AG04449 (cell line): ENCODE data around the gene SOBP.
"Not testable (repeated sequence)": the region's sequence is repeated elsewhere in the genome, so short reads cannot be mapped to it uniquely, and the experiment has no call there.

Experiments
- CTCF ChIA-PET: fragments of 350-600 bp; formaldehyde crosslinking; extraction: SDS; loops from one replicate; lab custom pipeline; 2021; ENCODE audit warnings: antibody characterized with exemption; lab: Yijun Ruan, JAX
- POLR2A ChIA-PET: fragments of 400-600, 350-600 bp; formaldehyde crosslinking; extraction: SDS; loops from one replicate; lab custom pipeline; 2020; ENCODE audit warnings: antibody characterized with exemption, inconsistent platforms; lab: Yijun Ruan, JAX
- DNase-seq: peaks from one replicate; pipeline ENCODE4 v3.0.0-alpha.2; 2010; ENCODE audit warnings: low read depth, low spot score
- H3K4me3 ChIP-seq: 2 replicates; pipeline ENCODE4 v1.5.1; 2011; ENCODE audit warnings: low read depth, mild to moderate bottlenecking, control low read depth, low read length
- TF ChIP-seq, protein P1 (sequence below): IDR thresholded peaks from one replicate; pipeline ENCODE4 v1.5.1; 2011; ENCODE audit warnings: mild to moderate bottlenecking, moderate library complexity, low read length, control low read depth, inconsistent platforms; ENCODE audit not compliant: insufficient read depth; ENCODE audit errors: missing control alignments

The SOBP gene

DNA sequence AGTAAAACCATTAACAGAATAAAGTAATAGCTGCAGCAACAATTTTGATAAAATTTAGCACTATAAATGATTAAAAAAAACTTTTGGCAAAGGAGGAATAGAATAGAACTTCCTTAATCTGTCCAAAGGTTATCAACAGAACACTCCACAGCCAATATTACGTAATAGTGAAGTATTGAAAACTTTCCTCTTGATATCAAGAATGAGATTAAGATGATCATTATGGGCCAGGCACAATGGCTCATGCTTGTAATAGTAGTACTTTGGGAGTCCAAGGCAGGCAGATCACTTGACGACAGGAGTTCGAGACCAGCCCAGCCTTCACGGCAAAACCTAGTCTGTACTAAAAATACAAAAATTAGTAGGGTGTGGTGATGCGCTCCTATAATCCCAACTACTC lies 26.0 kb downstream of the SOBP start:
- no peak overlapping the region for H3K4me3 ChIP-seq
- TF ChIP-seq, protein P1, sequence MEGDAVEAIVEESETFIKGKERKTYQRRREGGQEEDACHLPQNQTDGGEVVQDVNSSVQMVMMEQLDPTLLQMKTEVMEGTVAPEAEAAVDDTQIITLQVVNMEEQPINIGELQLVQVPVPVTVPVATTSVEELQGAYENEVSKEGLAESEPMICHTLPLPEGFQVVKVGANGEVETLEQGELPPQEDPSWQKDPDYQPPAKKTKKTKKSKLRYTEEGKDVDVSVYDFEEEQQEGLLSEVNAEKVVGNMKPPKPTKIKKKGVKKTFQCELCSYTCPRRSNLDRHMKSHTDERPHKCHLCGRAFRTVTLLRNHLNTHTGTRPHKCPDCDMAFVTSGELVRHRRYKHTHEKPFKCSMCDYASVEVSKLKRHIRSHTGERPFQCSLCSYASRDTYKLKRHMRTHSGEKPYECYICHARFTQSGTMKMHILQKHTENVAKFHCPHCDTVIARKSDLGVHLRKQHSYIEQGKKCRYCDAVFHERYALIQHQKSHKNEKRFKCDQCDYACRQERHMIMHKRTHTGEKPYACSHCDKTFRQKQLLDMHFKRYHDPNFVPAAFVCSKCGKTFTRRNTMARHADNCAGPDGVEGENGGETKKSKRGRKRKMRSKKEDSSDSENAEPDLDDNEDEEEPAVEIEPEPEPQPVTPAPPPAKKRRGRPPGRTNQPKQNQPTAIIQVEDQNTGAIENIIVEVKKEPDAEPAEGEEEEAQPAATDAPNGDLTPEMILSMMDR, result no peak
- no peak for DNase-seq
- POLR2A ChIA-PET, result no interaction called here
- CTCF ChIA-PET, result no interaction called here

DNA sequence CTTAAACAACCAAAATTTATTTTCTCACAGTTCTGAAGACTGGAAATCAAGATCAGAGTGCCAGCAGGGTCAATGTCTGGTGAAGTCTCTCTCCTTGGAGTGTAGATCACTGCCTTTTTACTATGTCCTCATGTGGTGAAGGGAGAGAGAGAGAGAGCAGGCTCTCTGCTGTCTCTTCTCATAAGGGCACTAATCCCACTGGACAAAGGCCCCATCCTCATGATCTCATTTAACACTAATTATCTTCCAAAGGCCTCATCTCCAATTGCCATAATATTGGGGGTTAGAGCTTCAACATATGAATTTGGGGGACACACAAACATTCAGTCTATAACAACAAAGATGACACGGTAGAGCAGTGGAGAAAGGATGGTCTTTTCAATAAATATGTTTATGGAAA lies 27.4 kb downstream of the SOBP start:
- ChIA-PET POLR2A (no interaction called here), CTCF (no interaction called here)
- TF ChIP-seq, protein P1, result no peak
- no peak for DNase-seq
- H3K4me3 ChIP-seq, result no peak overlapping the region

DNA sequence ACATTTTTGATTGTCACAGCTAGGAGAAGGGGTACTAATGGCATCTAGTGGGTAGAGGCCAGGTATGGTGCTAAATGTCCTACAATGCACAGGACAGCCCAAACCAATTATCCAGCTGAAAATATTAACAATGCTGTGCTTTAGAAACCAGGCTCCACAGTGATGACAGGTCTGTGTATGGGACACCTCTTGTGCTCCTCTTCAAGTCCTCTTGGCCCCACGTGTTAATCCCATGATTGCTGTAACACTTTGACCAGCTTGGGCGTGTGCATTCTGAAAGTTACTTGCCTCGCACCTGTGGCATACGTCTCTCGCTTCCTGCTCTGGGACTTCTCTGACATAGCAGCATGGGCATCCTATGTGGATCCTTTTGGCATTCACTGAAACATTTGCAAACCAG lies 29.3 kb downstream of the SOBP start:
- POLR2A ChIA-PET, H3K4me3 ChIP-seq, CTCF ChIA-PET, DNase-seq: not testable (repeated sequence)

DNA sequence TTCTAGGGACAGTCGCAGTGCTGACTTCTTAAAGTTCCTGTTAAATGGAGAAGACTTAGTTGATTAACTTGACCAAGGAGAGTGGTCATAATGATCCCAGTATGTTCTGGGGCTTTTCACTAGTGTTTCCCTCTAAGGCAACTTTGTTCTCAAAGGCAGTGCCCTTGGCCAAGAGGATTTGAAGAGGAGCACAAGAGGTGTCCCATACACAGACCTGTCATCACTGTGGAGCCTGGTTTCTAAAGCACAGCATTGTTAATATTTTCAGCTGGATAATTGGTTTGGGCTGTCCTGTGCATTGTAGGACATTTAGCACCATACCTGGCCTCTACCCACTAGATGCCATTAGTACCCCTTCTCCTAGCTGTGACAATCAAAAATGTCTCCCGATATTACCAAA lies 30.8 kb downstream of the SOBP start:
- POLR2A ChIA-PET, result not testable (repeated sequence)

DNA sequence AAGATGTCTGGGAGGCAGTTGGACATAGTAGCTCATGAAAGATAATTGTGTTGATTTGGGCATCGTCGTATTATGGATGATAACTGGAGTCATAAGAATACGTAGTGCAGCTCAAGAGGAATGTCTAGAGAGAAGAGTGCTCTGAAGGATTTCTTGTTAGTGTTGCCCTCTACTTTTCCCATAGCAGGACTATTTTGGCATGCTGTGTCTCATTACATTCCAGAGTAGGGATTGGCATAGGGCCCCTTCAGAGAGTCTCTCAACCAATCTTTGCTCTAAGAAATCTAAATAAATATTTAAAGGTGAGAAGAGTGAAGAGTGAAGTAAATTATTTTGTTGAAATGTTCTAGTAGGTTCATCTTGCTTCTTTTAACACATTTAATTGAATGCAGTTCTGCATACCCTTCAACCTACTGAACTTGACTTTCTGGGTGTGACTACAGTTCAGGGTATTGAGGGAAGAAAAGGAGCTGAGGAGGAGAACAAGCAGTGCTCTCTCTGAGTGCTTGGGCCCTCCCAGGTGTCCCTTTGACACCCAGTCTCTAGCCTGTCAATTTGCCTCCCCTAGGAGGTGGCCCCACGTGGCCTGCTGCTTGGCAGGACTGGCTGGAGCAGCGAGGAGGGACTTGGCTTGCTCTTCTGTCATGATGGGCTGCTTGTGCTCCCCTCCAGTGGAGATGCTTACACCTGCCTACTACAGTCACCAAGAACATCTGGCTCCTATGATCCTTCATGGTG lies 33.3 kb downstream of the SOBP start:
- CTCF ChIA-PET, result no interaction called here
- POLR2A ChIA-PET, result no interaction called here
- H3K4me3 ChIP-seq, result no peak overlapping the region
- TF ChIP-seq, protein P1, result no peak
- no peak for DNase-seq

More for the DNA sequence above, 30.8 kb downstream of the SOBP start:
- H3K4me3 ChIP-seq, CTCF ChIA-PET, DNase-seq: not testable (repeated sequence)

DNA sequence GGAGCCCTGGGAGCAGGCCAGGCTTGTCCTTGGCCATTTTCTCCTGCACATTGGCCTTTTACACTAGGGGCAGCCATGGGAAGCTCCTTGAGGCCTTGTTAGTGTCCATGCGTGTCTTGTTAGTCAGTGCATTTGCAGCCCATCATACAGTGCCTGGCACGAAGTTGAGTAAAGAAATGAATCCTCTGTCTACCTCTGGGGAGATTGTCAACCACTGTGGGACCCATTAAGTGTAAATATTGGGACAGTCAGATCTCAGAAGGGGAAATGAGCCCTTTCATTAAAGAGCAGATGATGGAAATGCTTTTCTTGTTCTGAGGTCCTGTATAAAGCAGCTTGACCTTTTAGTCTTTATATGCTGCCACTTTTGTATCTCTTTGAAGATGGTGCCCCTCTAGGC lies 33.9 kb downstream of the SOBP start:
- H3K4me3 ChIP-seq, result no peak overlapping the region
- ChIA-PET POLR2A (no interaction called here), CTCF (no interaction called here)
- TF ChIP-seq, protein P1, result no peak
- DNase-seq, result no peak

DNA sequence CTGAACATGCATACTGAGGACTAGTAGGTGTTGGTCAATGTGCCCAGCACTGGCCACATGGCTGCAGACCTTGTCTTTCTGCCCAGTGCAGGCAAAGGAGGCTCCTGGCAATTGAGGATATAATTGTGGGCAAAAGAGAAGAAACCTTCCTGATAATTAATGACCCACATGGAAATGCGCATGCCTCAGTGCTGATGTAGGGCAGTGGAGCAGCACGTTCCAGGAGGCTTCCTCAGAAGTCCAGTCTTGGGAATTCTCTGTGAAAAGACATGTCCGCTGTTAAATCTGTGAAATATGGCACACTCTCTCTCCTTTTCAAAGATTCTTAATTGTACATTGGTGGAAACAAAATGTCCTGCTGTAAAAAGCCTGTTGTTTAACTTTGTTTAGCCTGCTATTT lies 34.7 kb downstream of the SOBP start:
- CTCF ChIA-PET, result no interaction called here
- DNase-seq, result no peak
- TF ChIP-seq, protein P1, result no peak
- POLR2A ChIA-PET, result no interaction called here
- H3K4me3 ChIP-seq, result no peak overlapping the region
